Activated CD4-positive, alpha-beta T cell treated with anti-CD3 and anti-CD28 coated beads, Interleukin-2, amount 50 U/mL, for 24 hours (primary cell): ENCODE results near the gene WFDC13.
"Not testable (repeated sequence)": the region's sequence is repeated elsewhere in the genome, so short reads cannot be mapped to it uniquely, and the experiment has no call there.

Experiments
- DNase-seq, 2 donors: peaks; one replicate each; pipeline ENCODE4 v3.0.0-alpha.2; 2020; ENCODE audit warnings: low read depth in 1 of 2, low spot score in 1 of 2

Gene WFDC13

GRCh38 chr20:45701873-45702272, at the start of gene WFDC13:
Gene WFDC13, plus strand, starts transcription at chr20:45702038. Its CDS starts 86 bp downstream, at chr20:45702124.
- DNase-seq, result no peak

DNA sequence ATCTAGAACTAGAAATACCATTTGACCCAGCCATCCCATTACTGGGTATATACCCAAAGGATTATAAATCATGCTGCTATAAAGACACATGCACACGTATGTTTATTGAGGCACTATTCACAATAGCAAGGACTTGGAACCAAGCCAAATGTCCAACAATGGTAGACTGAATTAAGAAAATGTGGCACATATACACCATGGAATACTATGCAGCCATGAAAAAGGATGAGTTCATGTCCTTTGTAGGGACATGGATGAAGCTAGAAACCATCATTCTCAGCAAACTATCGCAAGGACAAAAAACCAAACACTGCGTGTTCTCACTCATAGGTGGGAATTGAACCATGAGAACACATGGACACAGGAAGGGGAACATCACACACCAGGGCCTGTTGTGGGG, 44.8 kb upstream of the WFDC13 start:
- not testable (repeated sequence) for DNase-seq

- no peak for DNase-seq
These were observed 31.7 kb upstream of the WFDC13 start, which contains the start of gene WFDC11 for GRCh38 chr20:45670139-45670538. Gene WFDC11, minus strand, starts transcription at chr20:45670239. Its CDS starts 19,639 bp downstream, at chr20:45650600.

DNA sequence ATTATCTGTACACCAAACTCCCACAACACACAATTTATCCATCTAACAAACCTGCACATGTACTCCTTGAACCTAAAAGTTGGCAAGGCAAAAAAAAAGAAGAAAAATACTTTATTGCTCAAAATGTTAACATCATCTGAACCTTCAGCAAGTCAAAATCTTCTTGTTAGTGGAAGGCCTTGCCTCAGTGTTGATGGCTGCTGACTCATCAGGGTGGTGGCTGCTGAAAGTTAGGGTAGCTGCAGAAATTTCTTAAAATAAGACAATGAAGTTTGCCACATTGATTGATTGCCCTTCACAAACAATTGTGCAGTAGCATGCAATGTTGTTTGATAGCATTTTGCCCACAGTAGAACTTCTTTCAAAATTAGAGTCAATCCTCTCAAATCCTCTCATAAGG, 29.1 kb upstream of the WFDC13 start:
- no peak for DNase-seq

GRCh38 chr20:45679650-45680049, 22.2 kb upstream of the WFDC13 start:
- no peak for DNase-seq

- no peak for DNase-seq
These were observed 15.9 kb upstream of the WFDC13 start for GRCh38 chr20:45685896-45686295.

- DNase-seq, result not testable (repeated sequence)
These were observed 8.5 kb upstream of the WFDC13 start for GRCh38 chr20:45693346-45693745.

GRCh38 chr20:45695496-45695895, 6.3 kb upstream of the WFDC13 start:
- no peak for DNase-seq

DNA sequence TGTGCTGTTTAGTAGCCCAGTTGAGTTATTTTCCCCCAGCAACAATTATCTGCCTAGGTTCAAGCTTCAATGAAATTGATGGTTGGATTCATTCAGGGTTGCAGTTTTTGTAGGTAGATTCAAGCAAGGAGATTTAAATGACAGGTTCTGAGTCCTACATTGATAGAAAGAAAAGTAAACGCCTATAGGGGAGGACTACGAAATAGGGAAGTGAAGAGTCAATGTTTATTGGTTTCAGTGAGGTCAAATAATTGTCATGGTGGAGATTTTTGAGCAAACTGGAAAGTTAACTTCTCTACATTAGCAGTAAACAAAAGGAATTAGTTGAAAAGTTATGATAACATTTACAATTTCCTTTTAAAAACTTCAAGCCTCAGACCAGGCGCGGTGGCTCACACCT, 734 bp upstream of the WFDC13 start:
- no peak for DNase-seq

DNA sequence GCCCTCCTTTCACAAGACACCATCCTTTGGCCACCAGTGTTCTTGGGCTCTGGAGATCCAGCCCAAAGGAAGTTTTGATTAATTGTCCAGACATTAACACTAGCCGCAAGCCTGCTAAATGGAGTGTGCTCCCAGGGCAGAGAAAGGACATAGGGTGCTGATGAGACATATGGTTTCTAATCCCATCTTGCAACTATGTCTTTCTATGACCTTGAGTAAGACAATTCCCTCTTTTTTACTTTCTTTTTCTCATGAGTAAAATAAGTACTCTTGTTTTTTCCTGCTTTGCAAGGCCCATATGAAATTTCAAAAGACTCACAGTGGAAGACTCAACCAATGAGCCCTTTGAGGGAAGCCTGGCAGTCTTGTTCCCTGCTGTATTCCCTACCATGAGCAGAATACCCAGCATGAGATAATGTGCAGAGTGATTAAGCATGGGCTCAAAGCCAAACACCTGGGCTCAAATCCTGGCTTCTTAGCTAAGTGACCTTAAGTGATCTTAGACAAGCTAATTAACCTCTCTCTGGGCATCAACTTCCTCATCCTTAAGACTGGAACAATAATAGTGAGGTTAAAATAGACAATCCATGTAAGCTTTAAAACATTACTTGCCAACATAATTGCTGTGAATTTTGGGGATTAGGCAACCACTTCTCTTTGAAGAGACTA, 3.3 kb downstream of the WFDC13 start, which contains the start of gene WFDC10B:
WFDC10B (minus strand) TSS at position 51 of the 669 bp plus-strand sequence. CDS start 19,027 bp downstream, outside the sequence.
- no peak for DNase-seq

DNA sequence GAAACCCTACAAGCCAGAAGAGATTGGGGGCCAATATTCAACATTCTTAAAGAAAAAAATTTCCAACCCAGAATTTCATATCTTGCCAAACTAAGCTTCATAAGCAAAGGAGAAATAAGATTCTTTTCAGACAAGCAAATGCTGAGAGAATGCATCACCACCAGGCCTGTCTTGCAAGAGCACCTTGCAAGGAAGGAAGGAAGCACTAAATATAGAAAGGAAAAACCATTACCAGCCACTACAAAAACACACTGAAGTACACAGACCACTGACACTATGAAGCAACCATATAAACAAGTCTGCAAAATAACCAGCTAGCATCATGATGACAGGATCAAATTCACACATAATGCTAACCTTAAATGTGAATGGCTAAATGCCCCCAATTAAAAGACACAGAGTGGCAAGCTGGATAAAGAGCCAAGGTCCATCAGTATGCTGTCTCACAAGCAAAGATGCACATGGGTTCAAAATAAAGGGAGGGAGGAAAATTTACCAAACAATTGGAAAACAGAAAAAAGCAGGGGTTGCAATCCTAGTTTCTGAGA, 14.4 kb downstream of the WFDC13 start:
- not testable (repeated sequence) for DNase-seq

DNA sequence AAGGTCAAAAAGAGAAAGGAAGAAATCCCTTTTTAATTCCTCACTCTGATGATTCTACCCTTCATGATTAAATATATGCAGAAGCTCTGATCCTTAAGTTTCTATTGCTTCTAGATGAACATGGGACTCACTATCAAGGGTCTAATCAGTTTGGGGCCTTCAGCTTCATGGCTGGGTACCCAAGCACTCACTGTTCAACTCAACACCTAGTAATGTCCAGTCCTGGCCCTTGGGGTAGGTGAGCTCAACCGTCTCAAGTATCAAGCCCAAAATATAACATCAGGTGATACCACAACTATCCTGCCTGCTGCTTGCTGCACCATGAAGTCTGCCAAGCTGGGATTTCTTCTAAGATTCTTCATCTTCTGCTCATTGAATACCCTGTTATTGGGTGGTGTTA, 20.2 kb downstream of the WFDC13 start, which contains the start of gene SPINT4:
SPINT4 (plus strand) TSS at position 301 of the 400 bp plus-strand sequence; CDS start at position 322, 21 bp downstream.
- no peak for DNase-seq

- DNase-seq, result no peak
These were observed 23.3 kb downstream of the WFDC13 start for GRCh38 chr20:45725134-45725533.

GRCh38 chr20:45727044-45727443, 25.2 kb downstream of the WFDC13 start:
- no peak for DNase-seq

DNA sequence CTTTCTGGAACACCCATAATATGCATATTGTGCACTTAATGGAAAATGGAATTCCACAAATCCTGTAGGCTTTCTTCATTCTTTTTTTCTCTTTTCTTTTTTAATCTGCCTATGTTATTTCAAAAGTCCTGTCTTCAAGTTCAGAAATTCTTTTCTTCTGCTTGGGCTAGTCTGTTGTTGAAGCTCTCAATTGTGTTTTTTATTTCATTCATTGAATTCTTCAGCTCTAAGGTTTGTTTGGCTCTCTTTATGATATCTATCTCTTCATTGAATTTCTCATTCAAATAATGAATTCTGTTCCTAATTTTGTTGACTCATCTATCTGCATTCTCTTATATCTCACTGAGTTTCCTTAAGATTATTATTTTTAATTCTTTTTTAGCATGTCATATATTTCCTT, 30.4 kb downstream of the WFDC13 start:
- DNase-seq, result no peak

GRCh38 chr20:45735552-45735951, 33.7 kb downstream of the WFDC13 start:
- no peak for DNase-seq

DNA sequence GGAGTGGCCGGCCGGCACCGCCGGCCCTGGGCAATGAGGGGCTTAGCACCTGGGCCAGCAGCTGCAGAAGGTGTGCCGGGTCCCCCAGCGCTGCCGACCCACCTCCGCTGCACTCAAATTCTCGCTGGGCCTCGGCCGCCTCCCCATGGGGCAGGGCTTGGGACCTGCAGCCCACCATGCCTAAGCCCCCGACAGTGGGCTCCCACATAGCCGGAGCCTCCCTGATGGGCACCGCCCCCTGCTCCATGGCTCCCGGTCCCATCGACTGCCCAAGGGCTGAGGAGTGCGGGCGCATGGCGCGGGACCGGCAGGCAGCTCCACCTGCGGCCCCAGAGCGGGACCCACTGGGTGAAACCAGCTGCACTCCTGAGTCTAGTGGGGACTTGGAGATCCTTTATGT, 34.1 kb downstream of the WFDC13 start:
- no peak for DNase-seq

DNA sequence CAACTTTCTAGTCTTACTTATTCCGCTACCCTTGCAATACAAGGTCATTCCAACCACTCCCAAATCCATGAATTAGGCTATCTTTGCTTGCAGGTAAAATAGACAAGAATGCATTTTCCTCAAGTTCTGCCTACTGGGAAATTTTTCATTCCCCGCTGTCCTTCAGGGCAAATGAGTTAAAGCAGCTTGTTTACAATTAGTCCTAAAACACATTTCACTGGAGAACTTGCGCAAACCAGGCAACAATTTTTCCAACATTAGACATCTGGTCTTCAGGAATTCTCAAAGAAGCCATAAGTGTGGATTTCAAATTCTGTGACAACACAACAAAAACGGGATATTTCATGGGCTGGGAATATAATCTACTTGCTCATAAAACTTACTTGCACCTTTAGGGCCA, 40.8 kb downstream of the WFDC13 start:
- DNase-seq, result no peak

- no peak for DNase-seq
These were observed 43.2 kb downstream of the WFDC13 start for GRCh38 chr20:45745015-45745414.

DNA sequence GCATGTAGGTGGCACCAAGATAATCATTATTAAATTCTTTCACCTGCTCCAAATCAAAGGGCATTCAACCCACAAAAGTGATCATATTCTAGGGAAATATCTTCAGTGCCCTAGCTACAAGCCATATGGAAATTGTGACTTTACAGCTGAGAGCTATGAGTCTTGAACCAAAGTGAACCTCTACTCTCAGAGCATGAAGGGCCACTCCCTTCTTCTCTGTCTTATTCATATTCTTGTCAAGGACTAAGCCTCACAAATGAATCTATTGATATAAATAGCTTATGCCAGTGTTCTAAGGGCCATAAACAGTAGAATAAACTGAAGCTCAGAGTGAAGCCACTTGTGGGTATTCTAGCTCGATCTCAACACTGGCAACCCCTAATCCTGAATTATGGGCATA, 49.9 kb downstream of the WFDC13 start:
- DNase-seq, result peak in 1 of 2 donors; percentile 9

GRCh38 chr20:45752746-45753145, 50.9 kb downstream of the WFDC13 start:
- DNase-seq, result peak in 1 of 2 donors; percentile 4

- DNase-seq, result no peak
These were observed 56.3 kb downstream of the WFDC13 start for GRCh38 chr20:45758096-45758495.
